HG03439 (cell line): ENCODE measurements around the gene ADGRB2.

Source experiments
- ATAC-seq: cut with Tn5 transposase; IDR thresholded peaks from one replicate; pipeline ENCODE4 v1.9.1; 2021; ENCODE audit warnings: mild to moderate bottlenecking, moderate library complexity; ENCODE audit not compliant: unreplicated experiment

ADGRB2 gene

DNA sequence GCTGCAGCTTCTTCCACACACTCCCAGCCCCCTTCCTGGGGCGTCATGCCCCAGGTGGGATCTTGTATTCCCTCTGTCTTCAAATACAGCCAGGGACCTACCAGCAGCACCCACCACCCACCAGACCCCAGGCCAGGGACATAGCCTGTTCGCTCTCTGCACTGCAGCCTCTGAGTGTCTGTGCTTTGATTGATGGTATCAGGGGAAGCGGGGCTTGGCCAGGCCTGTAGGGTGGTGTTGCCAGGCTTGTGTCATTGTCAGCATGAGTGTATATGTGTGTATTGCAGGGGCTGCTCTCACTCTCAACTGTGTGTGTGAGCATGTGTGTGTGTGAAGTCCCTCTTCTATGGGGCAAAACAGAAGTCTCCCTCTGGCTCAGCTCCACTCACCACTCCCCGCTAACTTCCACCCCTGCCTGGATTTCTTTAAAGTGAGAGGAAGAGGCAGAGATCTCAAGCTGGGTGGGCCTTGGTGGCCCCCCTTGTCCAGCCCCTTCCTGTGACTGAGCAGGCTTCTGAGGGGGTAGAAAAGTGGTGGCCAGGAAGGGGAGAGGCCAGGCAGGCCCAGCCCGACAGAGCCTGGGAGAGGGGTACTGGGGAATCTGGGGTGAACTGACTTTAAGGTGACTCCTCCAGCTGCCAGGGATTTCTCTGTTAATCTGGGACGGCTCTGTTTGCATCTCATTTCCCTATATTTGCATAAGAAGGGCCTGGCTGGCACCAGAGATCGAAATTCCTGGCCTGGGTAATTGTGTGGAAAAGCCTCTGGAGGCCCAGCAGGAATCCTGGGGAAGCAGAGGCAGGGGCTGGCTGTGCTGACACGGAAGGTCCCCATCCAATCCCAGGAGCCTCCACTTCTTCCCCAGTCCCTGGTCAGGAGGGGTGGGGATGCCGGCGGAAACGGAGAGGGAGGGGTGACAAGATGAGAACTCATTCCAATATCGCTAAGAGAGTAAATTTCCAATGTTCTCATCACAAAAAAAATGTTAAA, 18.6 kb upstream of the ADGRB2 start:
- ATAC-seq: no peak

DNA sequence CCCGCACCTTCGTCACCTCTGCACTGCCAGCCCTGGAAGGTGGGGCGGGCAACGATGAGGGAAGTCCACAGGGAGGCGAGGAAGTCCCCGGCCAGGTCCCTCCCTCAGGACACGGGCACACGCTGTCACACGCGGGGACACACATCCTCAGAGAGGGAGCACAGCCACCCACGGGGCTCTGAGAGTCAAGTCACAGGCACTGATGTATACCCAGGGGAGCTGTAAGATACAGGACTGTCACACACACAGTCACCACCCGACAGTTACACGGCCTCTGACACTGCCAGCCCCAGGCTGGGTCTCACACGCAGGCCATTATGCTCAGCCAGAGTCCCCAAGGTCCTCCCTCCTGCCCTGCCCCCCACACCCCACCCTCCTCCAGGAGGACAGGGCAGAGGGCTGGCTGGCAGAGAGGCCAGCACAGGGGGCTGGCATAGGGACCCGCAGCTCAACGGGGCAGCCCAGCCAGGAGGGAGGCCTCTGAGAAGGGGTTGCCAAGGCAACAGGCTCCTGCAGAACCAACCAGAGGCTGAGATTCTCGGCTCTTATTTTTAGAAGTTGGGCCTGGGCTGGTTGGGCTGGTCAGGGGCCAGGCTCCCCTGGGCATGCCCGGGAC, 17.7 kb upstream of the ADGRB2 start:
- ATAC-seq: no peak

DNA sequence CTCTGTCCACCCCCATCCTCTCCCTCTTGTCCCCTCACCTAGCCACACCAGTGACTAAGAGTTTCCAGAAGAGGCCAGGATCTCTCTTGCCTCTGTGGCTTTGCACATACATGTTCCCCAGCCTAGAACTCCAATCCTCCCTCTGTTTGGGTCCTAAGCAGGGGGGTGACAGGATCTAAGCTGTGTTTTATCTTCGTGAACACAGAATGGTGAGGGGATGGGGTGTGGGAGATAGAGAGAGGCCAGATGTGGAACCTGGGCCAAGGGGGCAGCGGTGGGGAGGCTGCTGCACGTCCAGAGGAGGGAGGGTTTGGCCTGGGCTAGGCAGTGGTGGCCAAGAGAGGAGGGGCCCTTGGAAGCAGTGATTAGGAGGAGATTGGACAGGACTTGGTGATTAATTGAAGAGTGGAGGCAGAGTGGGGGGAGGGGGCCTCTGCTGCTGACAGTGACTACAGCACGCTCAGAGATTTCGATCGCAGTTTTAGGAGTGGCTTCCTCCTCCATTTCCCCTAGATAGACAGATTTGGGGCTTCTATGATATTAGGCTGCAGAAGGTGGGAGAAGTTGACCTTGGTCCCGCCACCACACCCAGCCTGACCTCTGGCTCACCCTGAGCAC, 17.1 kb upstream of the ADGRB2 start:
- no peak for ATAC-seq

DNA sequence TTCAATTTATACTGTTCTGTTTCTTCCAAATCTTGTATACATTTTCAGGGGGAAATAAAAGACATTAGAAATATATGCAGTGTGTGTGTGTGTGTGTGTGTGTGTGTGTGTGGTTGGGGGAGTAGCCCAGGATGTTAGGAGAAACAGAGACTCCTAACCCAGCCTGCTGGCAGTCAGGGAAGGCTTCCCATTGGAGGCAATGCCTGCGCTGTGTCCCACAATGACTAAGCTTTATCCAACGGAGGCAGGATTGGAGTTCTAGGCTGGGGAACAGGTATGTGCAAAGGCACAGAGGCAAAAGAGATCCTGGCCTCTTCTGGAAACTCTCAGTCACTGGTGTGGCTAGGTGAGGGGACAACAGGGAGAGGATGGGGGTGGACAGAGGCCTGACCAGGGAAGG, 16.5 kb upstream of the ADGRB2 start:
- ATAC-seq: no peak

DNA sequence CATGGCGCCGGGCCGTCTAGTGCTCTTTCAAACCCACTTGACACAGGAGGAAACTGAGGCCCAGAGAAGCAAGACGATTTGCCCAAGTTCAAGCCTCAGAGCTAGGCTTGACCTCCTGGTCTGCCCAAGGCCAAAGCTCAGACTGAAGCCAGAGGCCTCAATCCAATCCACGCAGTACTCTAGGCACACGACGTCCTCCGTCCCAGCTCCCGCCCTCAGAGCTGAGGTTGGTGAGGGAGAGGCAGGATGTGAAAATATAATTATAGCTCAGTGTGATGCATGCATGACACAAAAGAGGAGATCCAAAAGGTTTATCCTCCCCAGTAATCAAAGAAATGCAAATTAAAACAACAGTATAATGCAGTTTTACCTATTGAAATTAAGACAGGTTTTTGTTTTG, 15.5 kb upstream of the ADGRB2 start:
- no peak for ATAC-seq

DNA sequence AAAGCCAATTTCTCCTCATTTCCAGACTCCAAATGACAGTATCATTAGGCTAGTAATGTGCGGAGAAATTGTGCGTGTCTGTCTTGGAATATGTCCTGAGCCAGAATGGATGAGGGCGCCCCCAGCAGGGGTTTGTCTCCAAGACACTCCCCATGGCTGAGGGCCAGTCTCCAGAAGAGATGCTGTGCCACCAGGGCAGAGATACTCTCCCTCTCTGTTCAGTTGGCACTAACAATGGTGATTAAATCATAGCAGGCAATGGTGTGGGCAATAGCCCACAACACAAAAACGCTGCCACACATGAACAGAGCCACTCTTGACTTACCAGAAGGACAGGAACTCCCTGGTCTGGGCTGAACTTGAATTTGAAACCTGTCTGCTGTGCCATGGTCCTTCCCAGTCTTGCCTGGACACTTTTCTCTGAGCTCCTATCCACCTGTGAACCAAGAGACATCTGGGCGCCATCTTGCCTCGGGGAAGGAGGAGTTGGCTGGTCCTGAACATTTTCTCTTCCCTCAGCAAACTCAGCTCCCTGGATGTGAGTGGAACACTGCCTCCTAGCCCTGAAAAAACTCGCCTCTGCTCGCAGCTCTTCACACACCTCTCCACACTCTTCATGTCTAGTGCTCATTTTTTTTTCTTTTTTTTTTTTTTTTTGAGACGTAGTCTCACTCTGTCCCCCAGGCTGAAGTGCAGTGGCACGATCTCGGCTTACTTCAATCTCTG, 14.8 kb upstream of the ADGRB2 start:
- no peak for ATAC-seq

DNA sequence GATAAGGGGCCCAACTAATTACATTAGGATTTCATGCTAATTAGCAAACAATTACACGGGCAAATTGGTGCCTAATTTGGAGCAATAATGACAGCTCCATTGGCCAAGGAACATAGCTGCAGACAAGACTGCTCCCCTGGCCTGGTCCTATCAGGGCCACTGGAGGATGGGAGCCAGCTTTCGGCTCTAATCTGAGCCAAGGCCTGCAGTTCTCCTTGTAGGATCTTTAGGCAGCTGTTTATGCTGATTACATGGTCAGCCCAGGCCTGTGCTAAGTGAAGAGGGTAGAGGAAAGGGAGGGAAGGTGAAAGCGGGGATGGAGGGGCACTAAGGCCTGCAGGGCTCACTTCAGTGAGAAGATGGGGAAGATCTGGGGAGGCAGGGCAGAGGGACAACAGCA, 12.4 kb upstream of the ADGRB2 start:
- ATAC-seq: no peak

DNA sequence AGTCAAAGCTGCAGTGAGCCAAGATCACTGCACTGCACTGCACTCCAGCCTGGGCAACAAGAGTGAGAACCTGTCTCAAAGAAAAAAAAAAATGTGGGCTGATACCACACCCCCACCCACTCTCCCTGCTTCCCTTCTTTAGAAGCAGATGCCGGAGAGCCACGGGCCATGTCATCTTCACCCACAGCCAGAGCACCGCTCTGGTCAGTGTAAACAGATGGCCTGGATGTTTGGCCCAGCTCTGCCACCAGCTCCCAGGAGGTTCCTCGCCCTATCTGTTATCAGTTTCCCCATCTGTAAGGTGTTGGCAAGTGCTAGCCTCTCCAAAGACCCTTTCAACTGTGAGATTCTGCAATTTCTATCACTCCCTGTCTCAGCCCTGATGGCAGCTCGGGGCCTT, 11.9 kb upstream of the ADGRB2 start:
- no peak for ATAC-seq

DNA sequence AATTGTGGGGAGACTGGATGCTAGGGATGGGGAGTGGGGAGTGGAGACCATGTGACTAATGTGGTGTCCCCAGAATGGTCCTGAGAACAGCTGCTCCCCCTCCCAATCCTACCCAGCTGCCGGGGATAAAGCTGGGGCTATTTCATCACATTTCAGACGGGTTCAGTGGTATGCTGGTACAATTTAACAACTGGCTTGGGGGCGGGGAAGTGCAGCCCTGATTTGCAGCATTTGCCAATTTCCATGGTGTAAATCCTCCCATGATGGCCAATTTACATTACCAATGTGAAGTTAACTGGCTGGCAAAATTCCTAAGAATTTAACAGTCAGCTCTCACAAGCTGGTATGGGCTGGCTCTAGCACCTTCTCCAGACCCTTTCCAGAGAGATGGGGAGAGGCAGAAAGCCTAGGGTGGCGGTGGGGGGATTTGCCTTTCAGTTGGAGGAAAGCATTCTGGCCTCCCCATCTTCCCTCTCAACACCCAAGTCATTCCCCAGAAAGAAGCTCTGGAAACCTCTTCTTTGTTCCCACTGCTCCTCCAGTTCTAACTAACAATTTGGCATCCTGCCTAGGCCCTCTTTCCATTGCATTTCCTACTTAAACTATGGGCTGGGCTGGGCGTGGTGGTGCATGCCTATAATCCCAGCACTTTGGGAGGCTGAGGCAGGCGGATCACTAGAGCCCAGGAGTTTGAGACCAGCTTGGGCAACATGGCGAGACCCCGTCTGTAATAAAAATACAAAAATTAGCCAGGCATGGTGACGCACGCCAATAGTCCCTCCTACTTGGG, 11.3 kb upstream of the ADGRB2 start:
- no peak for ATAC-seq

DNA sequence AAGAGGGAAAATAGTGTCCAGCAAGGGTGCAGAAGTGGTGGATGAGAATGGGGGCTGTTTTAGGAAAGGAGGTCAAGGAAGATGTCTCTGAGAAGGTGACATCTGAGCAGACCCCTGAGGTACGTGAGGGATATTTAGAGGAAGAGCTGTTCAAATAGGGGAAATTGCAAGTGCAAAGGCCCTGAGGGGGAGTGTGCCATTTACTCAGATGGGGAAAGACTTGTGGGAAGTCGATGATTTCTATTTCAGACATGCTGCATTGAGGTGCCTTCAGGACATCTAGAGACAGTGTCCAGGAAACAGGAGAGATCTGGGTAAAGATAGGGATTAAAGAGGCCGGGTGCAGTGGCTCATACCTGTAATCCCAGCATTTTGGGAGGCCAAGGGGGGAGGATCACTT, 10.4 kb upstream of the ADGRB2 start:
- ATAC-seq: no peak

DNA sequence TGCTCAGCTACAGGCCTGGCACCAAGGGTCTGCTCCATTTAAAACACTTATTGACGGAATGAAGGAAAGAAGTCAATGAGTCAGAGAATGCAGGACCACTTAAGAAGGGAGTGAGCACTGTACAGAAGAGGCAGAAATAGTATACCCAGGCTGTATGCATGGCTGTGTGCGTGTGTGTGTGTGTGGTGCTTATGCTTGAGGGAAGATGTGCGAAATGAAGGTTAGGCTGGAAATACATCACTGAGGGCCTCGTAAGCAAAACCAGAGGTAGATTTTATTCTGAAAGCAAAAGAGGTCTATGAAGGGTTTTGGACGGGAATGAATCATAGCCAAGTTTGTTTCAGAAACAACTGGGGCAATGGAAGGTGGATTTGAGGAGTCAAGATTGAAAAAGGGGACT, 9.7 kb upstream of the ADGRB2 start:
- ATAC-seq: no peak

DNA sequence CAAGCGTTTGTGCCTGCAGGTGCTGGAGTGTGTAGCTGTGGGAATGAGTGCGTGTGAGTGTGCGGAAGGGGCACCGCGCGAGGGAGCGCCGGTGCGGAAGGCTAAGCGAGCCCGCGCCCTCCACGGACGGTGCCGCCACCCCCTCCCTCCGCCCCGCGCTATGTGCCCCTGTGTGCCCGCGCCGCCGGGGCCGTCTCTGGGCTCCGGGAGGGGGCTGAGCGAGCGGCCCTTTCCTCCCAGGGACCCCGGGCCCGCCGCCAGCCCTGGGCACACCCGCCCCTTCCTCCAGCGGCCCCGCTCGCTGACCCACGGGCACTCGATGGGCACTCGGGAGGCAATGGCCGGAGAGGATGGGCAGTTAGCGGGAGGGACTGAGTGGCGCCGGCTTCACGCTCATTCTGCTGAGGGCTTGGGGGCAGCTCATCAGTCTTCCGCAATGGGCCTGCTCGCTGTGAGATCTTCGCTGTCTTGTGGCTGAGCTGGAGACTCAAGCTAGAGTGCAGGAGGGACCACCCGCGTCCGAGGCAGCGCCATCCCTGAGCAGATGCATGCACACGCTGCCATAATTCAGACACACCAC, 8.6 kb upstream of the ADGRB2 start:
- ATAC-seq: no peak

DNA sequence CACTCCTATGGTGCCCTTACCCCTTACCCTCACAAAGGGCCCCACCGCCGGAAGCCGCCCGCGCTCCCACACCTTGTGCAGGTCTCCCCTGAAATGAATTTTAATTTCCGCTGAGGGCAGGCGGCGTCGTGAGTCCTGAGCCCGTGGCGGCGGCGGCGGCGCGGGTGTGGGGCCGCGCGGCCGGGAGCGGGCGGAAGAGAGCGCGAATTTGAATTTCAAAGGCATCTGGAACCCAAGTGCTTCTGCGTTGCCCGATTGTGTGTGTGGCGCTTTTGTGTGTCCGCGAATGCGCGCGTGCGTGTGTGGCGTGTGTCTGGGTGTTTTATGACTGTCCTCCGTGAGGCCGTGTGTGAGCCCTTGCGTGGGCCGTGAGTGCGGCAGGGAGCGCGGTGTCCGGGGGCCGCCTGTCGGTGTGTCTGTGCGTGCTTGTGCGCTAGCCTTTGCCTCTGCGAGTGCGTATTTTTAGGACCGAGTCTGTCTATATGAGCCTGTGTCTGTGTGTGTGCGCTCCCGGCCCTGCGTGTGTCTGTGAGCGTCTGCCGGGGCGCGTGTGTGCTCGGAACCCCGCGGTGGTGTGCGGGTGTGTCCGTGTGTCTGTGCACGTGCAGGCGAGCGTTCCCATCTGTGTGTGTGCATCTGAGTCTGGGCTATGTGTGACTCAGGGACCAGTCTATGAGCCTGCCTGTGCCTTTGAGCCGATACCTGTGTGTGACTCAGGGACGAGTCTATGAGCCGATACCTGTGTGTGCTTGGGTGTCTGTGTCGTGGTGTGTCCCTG, 7.9 kb upstream of the ADGRB2 start:
- no peak for ATAC-seq

DNA sequence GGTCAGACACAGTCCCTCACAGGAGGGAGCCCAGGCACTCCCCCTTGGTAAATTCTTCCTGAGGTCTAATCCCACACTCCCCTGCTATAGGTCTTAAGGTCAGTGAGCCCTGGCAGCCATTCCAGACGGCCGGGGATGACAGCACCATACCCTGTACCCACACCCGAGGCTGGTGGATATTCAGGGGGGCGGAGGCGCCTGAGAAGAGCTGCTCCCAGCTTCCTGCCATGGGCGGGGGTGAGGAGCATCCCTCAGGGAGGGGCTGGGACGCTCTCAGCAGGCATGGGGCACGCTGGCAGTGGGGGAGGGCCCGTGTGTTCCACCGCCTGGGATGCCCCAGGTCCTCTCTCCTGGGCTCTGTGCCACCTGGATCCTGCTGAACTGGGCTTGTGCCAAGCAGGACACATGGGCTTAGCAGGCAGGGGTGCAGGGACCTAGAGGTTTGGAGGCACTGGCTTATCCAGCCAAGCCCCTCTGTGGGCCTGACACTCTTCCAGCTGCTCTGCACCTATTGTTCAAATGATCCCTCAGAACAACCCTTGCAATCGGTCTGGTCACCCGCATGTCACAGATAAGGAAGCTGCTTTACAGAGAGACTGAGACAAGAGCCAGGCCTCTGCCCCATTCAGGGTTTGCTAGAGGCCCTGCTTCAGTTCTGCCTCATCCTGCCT, 5.7 kb upstream of the ADGRB2 start:
- no peak for ATAC-seq

DNA sequence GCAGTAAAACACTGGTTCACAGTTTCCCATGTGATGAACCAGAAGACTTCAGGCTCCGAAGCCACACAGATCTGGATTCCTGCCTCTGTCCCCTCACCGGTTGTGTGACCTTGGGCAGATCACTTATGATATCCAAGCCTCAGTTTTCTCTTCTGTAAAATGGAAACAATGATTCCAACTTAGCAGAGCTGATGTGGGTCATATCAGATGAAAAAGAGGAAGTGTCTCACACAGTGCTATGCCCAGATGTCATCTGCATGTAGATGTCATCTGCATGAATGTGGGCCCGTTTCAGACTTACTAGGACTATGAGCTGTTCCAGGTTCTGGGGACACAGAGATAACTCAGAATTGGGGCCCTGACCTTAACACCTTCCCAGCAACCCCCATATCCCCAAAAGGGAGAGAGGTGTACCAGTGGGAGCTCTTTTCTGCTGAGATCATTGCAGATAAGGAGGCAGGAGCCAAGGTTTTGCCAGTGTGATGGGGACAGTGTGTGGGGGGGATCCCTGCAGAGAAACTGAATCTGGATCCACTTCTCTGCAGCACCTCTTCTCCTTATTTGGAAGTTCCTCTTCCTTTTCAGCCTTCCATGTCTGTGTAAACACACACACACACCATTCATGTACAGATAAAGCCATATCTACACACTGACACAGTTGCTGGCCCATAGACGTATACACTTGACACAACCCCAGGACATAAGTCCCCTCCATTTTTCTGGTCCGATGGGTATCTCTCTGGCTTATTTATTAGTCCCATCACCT, 5.0 kb upstream of the ADGRB2 start:
- ATAC-seq: no peak

DNA sequence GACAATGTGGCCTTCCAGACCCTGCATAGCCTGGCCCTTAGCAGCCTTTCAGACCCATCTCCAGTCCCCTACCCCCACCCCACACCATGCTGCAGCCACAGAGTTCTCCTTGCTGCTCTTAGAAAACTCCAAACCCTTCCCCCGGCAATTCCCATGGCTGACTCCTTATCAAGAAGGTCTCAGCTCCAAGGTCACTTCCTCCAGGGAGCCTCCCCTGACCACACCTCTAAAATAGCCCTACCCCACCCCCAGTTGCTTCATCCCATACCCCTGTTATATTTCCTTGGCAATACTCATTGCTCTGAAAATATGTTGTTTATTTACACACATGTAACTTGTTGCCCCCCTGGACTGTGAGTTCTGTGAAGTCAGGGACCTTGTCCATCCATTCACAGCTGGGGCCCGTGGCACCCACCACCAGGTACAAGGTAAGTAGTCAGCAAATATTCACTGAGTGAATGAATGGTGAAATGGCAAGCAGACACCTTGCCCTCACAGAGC, 4.3 kb upstream of the ADGRB2 start:
- ATAC-seq: no peak

DNA sequence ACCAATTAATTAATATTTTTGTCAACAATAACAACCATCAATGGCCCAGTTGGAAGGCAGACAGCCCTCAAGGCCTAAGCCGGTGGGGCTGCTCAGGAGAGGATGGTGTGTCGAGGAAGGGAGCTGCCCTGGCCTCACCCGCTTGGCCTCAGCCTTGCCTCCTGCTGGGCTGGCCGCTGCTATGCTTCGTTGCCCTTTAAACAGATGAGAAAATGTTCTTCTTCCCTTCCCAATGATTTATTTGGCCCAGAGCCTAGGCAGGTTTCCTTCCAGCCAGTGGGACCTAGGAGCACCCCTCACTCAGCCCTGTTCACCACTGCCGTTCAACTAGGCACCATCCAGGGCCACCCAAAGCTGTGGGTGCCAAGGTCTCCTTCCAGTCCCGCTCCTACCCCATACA, 3.1 kb upstream of the ADGRB2 start:
- no peak for ATAC-seq

DNA sequence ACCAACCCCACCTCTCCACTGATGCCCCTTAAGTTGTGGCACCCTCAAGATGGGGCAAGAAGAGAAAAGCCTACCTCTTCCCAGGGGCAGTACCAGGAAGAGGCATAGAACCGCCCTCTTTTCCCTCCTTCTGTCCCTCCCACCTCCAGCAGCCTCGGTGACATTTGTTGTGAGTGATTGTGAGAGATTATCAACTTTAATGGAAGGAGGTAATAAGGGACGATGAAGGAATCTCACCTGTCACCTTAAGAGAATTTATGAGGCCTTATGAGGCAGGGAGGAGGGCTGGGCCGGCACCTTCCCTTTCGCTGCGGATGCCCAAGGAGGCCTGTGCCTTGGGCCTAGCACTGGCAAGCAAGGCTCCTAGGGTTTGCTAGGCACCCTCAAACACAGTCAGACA, 1.4 kb upstream of the ADGRB2 start:
- no peak for ATAC-seq
